ENCODE measurements around the gene RUNX1. TPM values are rescaled to one million over a fixed set of nuclear protein-coding genes. Genes with fewer than 3 reads are reported as not detected.

Gene RUNX1
- total RNA-seq, 2 donors from 2014 or later: 4.9 to 12.5 TPM

DNA sequence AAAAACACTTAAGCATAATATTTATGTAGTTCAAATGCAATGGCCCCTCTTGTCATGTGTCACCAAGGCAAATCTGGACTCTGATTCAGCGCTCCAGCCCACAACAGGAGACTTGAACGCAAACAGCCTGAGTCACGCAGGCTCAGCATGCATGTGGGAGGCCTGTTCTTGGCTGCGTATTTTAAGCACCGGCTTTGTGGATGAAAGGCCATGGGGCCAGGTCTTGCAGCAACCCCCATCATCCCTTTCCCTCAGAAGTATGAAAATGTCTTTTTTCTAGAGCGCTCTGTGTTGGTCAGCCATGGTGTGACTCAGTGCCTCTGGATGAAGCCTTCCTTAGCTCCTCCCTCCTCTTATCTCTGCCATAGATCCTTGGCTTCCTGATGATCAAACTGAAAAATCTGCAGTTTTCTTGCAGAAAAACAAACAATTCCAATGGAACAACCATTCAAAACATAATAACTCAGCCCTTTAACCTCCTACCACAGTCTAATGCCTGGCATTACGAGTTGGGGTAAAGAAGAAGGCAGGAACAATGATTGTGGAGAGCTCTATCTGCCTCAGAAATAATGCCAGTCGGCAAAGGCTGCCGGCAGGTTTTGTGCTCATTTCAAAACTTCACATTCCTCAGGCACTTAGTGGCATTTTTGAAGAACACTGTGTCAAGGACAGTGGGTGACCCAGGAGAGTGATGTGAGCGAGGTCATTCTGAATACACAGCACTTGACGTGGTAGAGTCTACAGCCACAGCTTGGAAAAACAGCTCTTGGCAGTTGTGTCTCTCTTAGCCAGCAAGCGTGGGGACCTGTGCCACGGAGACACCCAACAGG lies 212.8 kb downstream of the RUNX1 start:
- 64 to 77% methylated on average over 13 of the region's 13 CpGs for WGBS, 2 donors
- DNase-seq: peak; percentile 25 to 79 (median 48)
- peaks cover 34% of the 10 kb centered on the region for H3K4me1 ChIP-seq
- peak; percentile 63 for ATAC-seq
- H3K27ac ChIP-seq: peak overlapping the region in 3 of 4 donors; percentile 10 to 64 (median 28)
- no peaks in the 10 kb centered on the region for H3K9me3 ChIP-seq
- no peak for TF ChIP-seq POLR2A (IDR thresholded peaks at IDR 0.05)
- TF ChIP-seq, protein P1, sequence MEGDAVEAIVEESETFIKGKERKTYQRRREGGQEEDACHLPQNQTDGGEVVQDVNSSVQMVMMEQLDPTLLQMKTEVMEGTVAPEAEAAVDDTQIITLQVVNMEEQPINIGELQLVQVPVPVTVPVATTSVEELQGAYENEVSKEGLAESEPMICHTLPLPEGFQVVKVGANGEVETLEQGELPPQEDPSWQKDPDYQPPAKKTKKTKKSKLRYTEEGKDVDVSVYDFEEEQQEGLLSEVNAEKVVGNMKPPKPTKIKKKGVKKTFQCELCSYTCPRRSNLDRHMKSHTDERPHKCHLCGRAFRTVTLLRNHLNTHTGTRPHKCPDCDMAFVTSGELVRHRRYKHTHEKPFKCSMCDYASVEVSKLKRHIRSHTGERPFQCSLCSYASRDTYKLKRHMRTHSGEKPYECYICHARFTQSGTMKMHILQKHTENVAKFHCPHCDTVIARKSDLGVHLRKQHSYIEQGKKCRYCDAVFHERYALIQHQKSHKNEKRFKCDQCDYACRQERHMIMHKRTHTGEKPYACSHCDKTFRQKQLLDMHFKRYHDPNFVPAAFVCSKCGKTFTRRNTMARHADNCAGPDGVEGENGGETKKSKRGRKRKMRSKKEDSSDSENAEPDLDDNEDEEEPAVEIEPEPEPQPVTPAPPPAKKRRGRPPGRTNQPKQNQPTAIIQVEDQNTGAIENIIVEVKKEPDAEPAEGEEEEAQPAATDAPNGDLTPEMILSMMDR (IDR thresholded peaks at IDR 0.05): no peak
- H3K4me3 ChIP-seq: no peak overlapping the region
- H3K36me3 ChIP-seq (replicated peaks in 1 of 2; ENCODE audit: insufficient read depth in 1 of 2, low read depth in 2 of 2): no peaks in the 10 kb centered on the region
- intact Hi-C loops (cut with DNase I): no loop called here
- no peaks in the 10 kb centered on the region for H3K27me3 ChIP-seq

DNA sequence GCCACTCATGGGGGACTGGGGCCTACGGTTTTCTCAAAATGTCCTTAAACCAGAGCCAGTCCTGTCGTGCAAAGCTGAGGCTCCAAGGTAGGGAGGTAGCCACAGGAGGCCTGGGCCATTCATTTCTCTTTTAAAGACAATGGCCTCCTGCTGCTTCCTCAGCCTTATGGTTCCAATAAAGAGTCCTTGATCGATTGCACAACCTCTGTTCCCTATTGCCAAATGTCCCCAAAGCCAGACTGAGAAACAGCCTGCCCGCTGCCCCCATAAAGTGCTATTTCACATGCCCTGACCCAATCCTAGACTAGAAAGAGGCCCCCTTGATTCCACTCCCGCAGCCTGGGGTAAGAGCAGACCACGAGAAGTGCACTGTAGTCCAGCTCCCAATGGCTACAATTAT lies 213.6 kb downstream of the RUNX1 start:
- no peaks in the 10 kb centered on the region for H3K27me3 ChIP-seq
- DNase-seq (peak in 2 of 4 donors; percentile 25 to 64), ATAC-seq (no peak)
- H3K27ac ChIP-seq: peak overlapping the region in 1 of 4 donors; percentile 64
- TF ChIP-seq, protein P1 (IDR thresholded peaks at IDR 0.05): no peak
- no peak for TF ChIP-seq POLR2A (IDR thresholded peaks at IDR 0.05)
- WGBS, 2 donors: 74 to 93% methylated on average over 6 of the region's 6 CpGs
- H3K4me3 ChIP-seq: no peak overlapping the region
- intact Hi-C loops (cut with DNase I): no loop called here
- H3K9me3 ChIP-seq: no peaks in the 10 kb centered on the region
- peaks cover 34% of the 10 kb centered on the region for H3K4me1 ChIP-seq
- H3K36me3 ChIP-seq (replicated peaks in 1 of 2; ENCODE audit: insufficient read depth in 1 of 2, low read depth in 2 of 2): no peaks in the 10 kb centered on the region

DNA sequence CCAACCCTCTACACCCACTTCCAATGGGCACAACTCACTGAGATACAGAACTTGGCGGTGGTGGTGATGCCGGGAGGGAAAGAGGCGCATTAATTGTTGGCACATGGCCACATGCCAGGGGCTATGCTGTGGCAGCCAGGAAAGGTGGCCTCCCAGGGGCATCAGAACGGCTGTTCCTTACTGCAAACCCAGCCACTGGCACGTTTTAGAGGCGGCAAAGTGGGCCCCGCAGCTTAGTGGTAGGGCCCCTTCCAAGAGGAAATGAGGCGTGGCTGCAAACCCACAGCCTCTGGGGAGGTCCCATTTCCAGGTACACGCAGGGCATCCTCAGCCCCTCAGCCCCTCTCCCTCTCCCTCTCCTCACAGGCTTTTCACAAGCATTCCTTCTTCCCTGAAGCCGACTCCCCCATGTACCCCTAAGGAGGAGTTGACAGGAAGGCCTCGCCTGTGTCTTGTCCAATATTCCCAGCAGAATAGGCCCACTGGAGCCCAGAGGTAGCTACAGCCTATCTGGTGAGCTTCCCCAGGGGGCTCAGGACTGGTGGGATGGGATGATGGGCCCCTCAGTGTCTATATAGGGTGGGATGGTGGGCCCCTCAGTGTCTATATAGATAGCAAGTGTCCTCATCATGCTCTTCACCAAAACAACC lies 214.1 kb downstream of the RUNX1 start:
- ATAC-seq (no peak), DNase-seq (no peak)
- Histone ChIP-seq H3K9me3 (no peaks in the 10 kb centered on the region), H3K4me3 (no peak overlapping the region), H3K4me1 (peaks cover 34% of the 10 kb centered on the region), H3K27me3 (no peaks in the 10 kb centered on the region), H3K27ac (peak overlapping the region in 2 of 4 donors; percentile 7 to 64), H3K36me3 (replicated peaks in 1 of 2; ENCODE audit: insufficient read depth in 1 of 2, low read depth in 2 of 2) (no peaks in the 10 kb centered on the region)
- intact Hi-C loops (cut with DNase I): no loop called here
- 86 to 96% methylated on average over 5 to 11 of the region's 11 CpGs for WGBS, 2 donors
- no peak for TF ChIP-seq POLR2A (IDR thresholded peaks at IDR 0.05)
- TF ChIP-seq, protein P1 (IDR thresholded peaks at IDR 0.05): no peak

DNA sequence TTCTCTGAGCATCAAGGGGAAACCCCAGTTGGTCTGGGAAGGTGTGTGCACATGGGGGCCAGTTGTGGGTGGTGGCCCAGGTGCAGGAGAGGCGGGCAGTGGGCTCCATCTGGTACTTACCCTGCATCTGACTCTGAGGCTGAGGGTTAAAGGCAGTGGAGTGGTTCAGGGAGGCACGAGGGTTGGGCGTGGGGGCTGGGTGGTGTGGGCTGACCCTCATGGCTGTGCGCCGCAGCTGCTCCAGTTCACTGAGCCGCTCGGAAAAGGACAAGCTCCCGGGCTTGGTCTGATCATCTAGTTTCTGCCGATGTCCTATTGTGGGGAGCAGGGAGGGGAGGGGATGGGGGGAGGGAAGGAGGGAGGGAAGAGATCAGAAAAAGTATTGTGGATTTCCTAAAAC lies 214.8 kb downstream of the RUNX1 start:
- Histone ChIP-seq H3K36me3 (replicated peaks in 1 of 2; ENCODE audit: insufficient read depth in 1 of 2, low read depth in 2 of 2) (no peaks in the 10 kb centered on the region), H3K9me3 (no peaks in the 10 kb centered on the region), H3K4me3 (no peak overlapping the region), H3K27ac (no peak overlapping the region), H3K27me3 (no peaks in the 10 kb centered on the region), H3K4me1 (peaks cover 34% of the 10 kb centered on the region)
- ATAC-seq: no peak
- WGBS, 2 donors: 90 to 98% methylated on average over 8 to 9 of the region's 9 CpGs
- intact Hi-C loops (cut with DNase I): no loop called here
- TF ChIP-seq POLR2A (IDR thresholded peaks at IDR 0.05): no peak
- TF ChIP-seq, protein P1 (IDR thresholded peaks at IDR 0.05): no peak
- no peak for DNase-seq
